GM12801 (cell line): ENCODE data around the gene JUN.

Experiments
- CTCF ChIP-seq: IDR thresholded peaks from one replicate; pipeline ENCODE4 v1.5.1; 2011; ENCODE audit warnings: control low read depth; ENCODE audit not compliant: insufficient read length; ENCODE audit errors: extremely low read depth

The JUN gene

DNA sequence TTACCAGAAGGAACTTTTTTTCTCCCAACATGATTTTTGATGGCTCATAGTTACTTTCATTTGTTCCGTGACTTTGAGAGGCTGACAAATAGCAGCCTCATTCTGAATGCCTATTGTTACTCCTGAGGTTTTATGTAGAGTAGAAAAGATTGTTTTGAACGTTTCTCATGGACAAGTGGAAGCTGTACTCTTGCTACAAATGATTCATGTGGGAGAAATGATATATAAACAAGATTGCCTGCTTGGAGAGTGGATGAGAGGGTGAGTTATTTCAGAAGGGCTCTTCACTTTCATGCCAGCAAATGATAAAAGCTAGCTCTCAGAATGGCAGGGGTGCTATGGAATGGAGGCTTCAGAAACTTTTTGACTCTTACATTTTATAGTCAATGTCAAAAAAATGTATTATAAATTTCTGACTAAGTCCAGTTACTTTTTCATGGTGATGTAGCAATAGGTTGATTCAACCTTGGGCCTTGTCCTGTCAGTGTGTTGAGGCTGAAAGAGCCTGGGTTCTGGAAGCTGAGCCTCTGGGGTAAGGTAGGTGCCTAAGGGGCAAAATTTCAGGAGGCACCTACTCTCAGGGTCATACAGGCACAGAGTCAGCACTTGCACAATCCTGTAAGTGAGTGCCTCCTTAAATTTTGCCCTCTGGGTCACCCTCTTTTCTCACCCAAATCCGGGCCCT is 19.4 kb downstream of the JUN start:
- TF ChIP-seq CTCF, result no peak

DNA sequence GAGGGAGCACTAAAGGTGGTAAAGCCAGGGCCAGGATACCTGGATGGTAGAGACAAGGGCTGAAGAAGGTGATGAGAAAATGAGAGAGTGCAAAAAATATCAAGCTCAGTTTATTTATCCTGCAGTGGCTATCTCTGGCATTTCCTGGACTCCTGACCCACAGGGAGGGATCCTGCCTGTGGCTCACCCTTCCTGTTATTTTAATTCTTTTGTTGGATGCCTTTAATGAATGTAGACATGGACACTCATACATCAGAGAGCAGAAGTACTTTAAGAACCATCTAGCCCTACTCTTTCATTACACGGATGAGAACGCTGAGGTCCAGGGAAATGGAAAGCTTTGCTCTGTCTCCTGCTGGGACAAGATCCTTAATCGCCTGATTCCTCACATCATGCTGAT is 20.6 kb downstream of the JUN start:
- TF ChIP-seq CTCF, result no peak

DNA sequence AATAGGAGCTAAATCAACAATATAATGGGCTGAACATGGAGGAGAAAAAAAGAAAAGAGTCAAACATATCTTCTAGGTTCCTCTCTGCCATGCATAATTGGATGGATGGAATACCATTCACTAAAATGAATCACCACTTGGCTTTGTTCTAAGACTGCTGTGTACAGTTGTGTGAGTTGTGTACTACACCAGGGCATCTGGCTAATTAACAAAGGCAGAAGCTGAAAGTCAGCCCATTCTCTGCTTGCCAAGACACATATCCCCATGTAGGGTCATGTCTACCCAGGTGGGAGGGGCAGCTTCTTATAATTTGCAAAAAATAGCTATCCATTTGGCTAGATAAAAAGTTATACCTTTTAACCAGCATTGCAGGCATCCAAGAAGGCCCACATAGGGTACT is 21.0 kb downstream of the JUN start:
- no peak for TF ChIP-seq CTCF

DNA sequence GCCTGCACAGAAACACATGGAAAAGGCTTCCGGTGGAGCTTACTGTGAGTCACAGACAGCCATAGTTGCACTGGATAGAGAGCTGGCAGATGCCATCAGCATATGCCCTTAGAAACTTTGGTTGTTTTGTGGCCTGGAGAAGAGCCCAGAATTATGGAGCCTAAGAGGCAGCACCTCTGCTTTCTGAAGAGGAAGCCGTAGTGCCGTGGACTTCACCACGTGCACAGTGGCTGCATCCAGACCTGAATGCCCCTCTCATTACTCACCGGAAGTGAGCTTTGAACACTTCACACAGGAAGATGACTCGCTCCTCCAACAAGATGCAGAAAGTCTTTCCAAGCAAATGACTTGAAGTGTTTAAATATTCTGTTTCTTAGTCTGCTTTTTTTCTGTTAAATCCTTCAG is 28.4 kb downstream of the JUN start:
- no peak for TF ChIP-seq CTCF

DNA sequence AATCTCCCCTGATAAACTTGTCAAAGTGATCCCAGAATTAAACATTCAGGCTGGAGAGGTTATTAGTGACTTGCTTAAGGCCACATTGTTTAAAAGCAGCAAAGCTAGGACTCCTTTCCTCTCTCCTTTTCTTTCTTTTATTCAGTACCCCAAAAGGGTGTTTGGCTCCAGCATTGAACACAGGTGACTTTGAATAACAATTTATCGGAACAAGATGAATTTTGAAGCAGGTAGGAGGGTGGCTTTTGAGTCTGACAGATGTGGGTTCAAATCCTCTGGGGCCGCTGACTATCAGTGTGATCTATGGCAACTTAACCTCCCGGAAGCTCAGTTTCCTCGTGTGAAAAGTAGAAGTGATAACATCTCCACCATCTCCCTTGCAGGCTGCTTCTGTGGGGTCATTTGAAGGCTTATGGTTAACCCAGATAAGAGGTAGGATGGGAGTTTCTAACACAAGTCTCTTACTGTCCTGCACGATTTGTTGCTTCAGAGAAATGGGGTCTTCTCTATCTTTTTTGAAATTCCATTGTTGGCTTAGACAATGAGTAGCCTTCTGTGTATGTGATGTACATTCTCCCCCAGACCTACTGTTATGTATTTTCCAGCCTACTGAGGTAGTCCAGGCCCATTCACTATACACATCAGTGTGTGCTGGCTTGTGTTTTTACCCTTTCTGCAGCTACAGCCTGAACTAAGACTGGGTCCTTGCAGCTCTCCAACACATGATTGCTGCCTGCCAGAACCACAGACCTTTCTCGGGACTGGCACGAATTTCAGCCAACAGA is 29.0 kb downstream of the JUN start:
- no peak for TF ChIP-seq CTCF

GRCh38 chr1:58754073-58754613 is 29.7 kb downstream of the JUN start:
- TF ChIP-seq CTCF, result no peak

GRCh38 chr1:58753431-58753866 is 30.4 kb downstream of the JUN start:
- TF ChIP-seq CTCF, result no peak
